K562 (cell line): ENCODE measurements around the gene LIFR. TPM values are rescaled to one million over a fixed set of nuclear protein-coding genes. Genes with fewer than 3 reads are reported as not detected.

ENCODE experiments used
- polyA plus RNA-seq, 8 experiments: library from polyadenylated mRNA; depleted of rRNA in 4 of 8; stranded (reverse) in 5 of 8; unstranded in 3 of 8; fragments of >200 nt; fragmentation: Nextera tagmentation in 2 of 8; fragmentation: Illumina TruSeq in 1 of 8; extraction: Ambion mirVana in 2 of 8; extraction: Trizol in 1 of 8; gene quantifications; 2 replicates each; pipeline versions ENCODE4 v1.2.1 to v1.2.3, GENCODE V29; 2011 to 2014; ENCODE audit warnings: inconsistent platforms in 1 of 8, missing spikeins in 1 of 8
- total RNA-seq, 7 experiments: library from RNA; depleted of rRNA in 6 of 7; stranded (reverse); fragments of >200 nt in 6 of 7; fragmentation: Illumina TruSeq in 2 of 7; extraction: Trizol in 2 of 7; gene quantifications; 2 replicates each; pipeline versions ENCODE4 v1.2.1 to v1.2.3, GENCODE V29; 2011 to 2021; ENCODE audit warnings: low replicate concordance in 1 of 7
- TF ChIP-seq, protein P1 (sequence below): fragments of 450-650 bp; IDR thresholded peaks from 2 replicates; pipeline ENCODE4 v1.6.1; 2016; ENCODE audit warnings: mild to moderate bottlenecking, moderate library complexity

LIFR gene
- total and polyA plus RNA-seq, 9 of the 15 experiments (the other 6 are each of a cell fraction or from before 2014, with no cell fraction given), result 0.43 to 5.7 (median 3.3) TPM

DNA sequence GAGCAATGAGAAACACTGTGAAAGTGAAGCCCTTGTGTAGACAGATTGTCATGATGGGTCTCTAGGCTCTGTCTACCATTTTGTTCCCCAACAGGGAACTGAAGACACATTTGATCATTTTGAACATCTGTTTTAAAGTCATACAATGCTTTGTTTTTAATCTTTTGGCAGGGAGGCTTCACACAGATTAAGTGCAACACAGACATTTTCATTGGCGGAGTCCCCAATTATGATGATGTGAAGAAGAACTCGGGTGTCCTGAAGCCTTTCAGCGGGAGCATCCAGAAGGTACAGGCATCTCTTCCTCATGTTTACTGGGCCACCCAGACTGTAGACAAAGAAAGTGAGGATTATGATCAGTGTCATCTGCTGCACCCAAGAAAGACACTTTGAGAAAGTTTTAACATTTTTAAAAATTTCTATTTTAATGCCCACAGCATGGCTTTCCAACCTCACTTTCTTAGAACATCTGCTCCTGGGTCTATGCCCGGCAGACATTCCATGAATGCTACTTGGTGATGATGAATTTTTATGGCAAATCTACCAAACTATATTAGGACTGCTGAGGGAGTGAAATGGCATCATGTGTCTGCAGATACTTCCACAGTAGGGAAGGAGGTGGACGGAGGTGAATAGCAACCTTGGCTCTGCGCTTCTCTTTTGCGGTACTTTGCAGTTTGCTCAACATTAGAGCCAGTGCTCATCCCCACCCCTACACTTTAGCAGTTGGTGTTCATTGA lies 121.3 kb downstream of the LIFR start (continued):
- TF ChIP-seq, protein P1, sequence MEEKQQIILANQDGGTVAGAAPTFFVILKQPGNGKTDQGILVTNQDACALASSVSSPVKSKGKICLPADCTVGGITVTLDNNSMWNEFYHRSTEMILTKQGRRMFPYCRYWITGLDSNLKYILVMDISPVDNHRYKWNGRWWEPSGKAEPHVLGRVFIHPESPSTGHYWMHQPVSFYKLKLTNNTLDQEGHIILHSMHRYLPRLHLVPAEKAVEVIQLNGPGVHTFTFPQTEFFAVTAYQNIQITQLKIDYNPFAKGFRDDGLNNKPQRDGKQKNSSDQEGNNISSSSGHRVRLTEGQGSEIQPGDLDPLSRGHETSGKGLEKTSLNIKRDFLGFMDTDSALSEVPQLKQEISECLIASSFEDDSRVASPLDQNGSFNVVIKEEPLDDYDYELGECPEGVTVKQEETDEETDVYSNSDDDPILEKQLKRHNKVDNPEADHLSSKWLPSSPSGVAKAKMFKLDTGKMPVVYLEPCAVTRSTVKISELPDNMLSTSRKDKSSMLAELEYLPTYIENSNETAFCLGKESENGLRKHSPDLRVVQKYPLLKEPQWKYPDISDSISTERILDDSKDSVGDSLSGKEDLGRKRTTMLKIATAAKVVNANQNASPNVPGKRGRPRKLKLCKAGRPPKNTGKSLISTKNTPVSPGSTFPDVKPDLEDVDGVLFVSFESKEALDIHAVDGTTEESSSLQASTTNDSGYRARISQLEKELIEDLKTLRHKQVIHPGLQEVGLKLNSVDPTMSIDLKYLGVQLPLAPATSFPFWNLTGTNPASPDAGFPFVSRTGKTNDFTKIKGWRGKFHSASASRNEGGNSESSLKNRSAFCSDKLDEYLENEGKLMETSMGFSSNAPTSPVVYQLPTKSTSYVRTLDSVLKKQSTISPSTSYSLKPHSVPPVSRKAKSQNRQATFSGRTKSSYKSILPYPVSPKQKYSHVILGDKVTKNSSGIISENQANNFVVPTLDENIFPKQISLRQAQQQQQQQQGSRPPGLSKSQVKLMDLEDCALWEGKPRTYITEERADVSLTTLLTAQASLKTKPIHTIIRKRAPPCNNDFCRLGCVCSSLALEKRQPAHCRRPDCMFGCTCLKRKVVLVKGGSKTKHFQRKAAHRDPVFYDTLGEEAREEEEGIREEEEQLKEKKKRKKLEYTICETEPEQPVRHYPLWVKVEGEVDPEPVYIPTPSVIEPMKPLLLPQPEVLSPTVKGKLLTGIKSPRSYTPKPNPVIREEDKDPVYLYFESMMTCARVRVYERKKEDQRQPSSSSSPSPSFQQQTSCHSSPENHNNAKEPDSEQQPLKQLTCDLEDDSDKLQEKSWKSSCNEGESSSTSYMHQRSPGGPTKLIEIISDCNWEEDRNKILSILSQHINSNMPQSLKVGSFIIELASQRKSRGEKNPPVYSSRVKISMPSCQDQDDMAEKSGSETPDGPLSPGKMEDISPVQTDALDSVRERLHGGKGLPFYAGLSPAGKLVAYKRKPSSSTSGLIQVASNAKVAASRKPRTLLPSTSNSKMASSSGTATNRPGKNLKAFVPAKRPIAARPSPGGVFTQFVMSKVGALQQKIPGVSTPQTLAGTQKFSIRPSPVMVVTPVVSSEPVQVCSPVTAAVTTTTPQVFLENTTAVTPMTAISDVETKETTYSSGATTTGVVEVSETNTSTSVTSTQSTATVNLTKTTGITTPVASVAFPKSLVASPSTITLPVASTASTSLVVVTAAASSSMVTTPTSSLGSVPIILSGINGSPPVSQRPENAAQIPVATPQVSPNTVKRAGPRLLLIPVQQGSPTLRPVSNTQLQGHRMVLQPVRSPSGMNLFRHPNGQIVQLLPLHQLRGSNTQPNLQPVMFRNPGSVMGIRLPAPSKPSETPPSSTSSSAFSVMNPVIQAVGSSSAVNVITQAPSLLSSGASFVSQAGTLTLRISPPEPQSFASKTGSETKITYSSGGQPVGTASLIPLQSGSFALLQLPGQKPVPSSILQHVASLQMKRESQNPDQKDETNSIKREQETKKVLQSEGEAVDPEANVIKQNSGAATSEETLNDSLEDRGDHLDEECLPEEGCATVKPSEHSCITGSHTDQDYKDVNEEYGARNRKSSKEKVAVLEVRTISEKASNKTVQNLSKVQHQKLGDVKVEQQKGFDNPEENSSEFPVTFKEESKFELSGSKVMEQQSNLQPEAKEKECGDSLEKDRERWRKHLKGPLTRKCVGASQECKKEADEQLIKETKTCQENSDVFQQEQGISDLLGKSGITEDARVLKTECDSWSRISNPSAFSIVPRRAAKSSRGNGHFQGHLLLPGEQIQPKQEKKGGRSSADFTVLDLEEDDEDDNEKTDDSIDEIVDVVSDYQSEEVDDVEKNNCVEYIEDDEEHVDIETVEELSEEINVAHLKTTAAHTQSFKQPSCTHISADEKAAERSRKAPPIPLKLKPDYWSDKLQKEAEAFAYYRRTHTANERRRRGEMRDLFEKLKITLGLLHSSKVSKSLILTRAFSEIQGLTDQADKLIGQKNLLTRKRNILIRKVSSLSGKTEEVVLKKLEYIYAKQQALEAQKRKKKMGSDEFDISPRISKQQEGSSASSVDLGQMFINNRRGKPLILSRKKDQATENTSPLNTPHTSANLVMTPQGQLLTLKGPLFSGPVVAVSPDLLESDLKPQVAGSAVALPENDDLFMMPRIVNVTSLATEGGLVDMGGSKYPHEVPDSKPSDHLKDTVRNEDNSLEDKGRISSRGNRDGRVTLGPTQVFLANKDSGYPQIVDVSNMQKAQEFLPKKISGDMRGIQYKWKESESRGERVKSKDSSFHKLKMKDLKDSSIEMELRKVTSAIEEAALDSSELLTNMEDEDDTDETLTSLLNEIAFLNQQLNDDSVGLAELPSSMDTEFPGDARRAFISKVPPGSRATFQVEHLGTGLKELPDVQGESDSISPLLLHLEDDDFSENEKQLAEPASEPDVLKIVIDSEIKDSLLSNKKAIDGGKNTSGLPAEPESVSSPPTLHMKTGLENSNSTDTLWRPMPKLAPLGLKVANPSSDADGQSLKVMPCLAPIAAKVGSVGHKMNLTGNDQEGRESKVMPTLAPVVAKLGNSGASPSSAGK, result no peak
